Activated T-cell treated with anti-CD3 and anti-CD28 coated beads, Interleukin-2, amount 50 U/mL, for 72 hours (primary cell): Measurements from ENCODE around the gene WDR74. TPM values are rescaled to one million over a fixed set of nuclear protein-coding genes. Genes with fewer than 3 reads are reported as not detected.
"Not testable (repeated sequence)": the region's sequence is repeated elsewhere in the genome, so short reads cannot be mapped to it uniquely, and the experiment has no call there.

Experiments
- ATAC-seq, 2 donors: fragments of 150-1000 bp; cut with Tn5 transposase; replicated peaks in 1 of 2; 2 replicates each; pipeline ENCODE4 v1.10.0; 2021; ENCODE audit warnings: moderate library complexity in 2 of 2, mild to moderate bottlenecking in 1 of 2
- DNase-seq, 2 donors: peaks; one replicate each; pipeline ENCODE4 v3.0.0; 2021 to 2022; ENCODE audit warnings: mixed read lengths in 1 of 2
- H3K27ac Mint-ChIP-seq: one replicate; pipeline ENCODE4 v1.8.0; 2022; ENCODE audit warnings: mild to moderate bottlenecking, moderate library complexity, mixed read lengths
- H3K27me3 Mint-ChIP-seq: one replicate; pipeline ENCODE4 v1.8.0; 2022; ENCODE audit warnings: low read depth, mixed read lengths
- H3K36me3 Mint-ChIP-seq, 2 donors: one replicate each; pipeline ENCODE4 v1.8.0; 2022; ENCODE audit warnings: mixed read lengths in 2 of 2, mild to moderate bottlenecking in 1 of 2; ENCODE audit not compliant: insufficient read depth in 2 of 2
- H3K4me1 Mint-ChIP-seq: one replicate; pipeline ENCODE4 v1.8.0; 2022; ENCODE audit warnings: low read depth, mixed read lengths
- H3K4me3 Mint-ChIP-seq, 2 donors: one replicate each; pipeline ENCODE4 v1.8.0; 2022; ENCODE audit warnings: mild to moderate bottlenecking in 2 of 2, mixed read lengths in 2 of 2, moderate library complexity in 2 of 2
- H3K9me3 Mint-ChIP-seq, 2 donors: one replicate each; pipeline ENCODE4 v1.8.0; 2022; ENCODE audit warnings: mixed read lengths in 2 of 2
- total RNA-seq, 2 donors: library from RNA; stranded (reverse); gene quantifications; one replicate each; pipeline ENCODE4 v1.2.3, GENCODE V29; 2022

WDR74 gene
- total RNA-seq, 2 donors from 2014 or later, result 101 to 104 TPM

DNA sequence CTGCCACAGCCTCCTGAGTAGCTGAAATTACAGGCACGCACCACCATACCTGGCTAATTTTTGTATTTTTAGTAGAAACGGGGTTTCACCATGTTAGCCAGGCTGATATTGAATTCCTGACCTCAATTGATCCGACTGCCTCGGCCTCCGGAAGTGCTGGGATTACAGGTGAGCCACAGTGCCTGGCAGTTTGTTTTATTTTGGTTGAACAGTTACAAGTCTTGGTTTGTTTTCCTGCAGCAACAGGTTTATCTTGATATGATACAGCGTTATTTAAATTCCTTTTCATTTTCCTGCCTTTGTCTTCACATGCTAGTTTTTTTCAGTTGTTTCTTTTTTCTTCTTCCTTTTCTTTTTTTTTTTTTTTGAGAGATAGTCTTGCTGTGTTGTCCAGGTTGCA lies 37.3 kb upstream of the WDR74 start:
- Mint-ChIP-seq H3K4me1 (peaks cover 12% of the 10 kb centered on the region), H3K36me3 (peaks cover 4 to 16% of the 10 kb centered on the region in 2 donors), H3K9me3 (no peaks in the 10 kb centered on the region), H3K27ac (peak overlapping the region; percentile 27), H3K27me3 (no peaks in the 10 kb centered on the region), H3K4me3 (no peak overlapping the region)
- ATAC-seq, result no peak
- no peak for DNase-seq

DNA sequence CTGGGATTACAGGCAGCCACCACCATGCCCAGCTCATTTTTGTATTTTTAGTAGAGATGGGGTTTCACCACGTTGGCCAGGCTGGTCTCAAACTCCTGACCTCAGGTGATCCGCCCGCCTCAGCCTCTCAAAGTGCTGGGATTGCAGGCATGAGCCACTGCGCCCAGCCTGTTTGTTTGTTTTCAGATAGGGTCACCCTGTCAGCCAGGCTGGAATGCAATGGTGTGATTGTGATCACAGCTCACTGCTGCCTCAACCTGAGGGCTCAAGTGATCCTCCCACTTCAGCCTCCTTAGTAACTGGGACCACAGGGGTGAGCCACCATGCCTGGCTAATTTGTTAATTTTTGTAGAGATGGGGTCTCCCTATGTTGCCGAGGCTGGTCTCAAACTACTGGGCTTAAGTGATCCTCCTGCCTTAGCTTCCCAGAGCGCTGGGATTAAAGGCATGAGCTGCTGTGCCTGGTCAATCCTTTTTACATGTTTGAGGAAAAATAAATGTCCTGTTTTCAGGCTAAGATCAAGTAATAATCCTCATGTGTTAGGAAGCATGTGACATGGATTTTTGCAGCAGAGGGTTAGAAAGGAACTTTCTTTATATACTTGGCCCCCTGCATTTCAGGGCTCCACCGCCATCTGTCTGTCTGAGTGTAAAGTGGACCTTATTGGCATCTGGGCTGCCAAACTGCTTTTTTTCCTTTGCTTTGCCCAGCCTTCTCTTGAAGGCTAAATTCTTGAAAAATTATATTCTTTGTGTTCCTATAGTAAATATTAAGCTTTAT lies 36.5 kb upstream of the WDR74 start:
- Mint-ChIP-seq H3K27ac (no peak overlapping the region), H3K36me3 (peaks cover 4 to 15% of the 10 kb centered on the region in 2 donors), H3K9me3 (no peaks in the 10 kb centered on the region), H3K4me1 (peaks cover 12% of the 10 kb centered on the region), H3K4me3 (no peak overlapping the region), H3K27me3 (no peaks in the 10 kb centered on the region)
- ATAC-seq (no peak), DNase-seq (no peak)

DNA sequence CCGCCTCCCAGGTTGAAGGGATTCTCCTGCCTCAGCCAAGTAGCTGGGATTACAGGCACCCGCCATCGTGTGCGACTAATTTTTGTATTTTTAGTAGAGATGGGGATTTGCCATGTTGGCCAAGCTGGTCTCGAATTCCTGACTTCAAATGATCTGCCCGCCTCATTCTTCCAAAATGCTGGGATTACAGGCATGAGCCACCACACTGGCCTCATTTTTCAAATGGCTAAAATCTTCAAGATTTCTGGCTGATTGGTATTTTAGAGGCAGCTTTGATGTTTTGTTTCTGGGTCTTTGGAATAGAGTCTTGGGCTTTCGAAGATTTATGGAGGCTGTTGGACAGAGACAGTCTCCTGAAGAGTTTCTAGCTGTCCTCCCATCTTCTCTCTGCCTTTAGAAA lies 35.5 kb upstream of the WDR74 start:
- H3K36me3 Mint-ChIP-seq, result peaks cover 2 to 9% of the 10 kb centered on the region in 2 donors
- no peaks in the 10 kb centered on the region for H3K9me3 Mint-ChIP-seq
- H3K27ac Mint-ChIP-seq, result no peak overlapping the region
- H3K4me3 Mint-ChIP-seq, result no peak overlapping the region
- peaks cover 5% of the 10 kb centered on the region for H3K4me1 Mint-ChIP-seq
- DNase-seq (no peak), ATAC-seq (no peak)
- H3K27me3 Mint-ChIP-seq, result no peaks in the 10 kb centered on the region

DNA sequence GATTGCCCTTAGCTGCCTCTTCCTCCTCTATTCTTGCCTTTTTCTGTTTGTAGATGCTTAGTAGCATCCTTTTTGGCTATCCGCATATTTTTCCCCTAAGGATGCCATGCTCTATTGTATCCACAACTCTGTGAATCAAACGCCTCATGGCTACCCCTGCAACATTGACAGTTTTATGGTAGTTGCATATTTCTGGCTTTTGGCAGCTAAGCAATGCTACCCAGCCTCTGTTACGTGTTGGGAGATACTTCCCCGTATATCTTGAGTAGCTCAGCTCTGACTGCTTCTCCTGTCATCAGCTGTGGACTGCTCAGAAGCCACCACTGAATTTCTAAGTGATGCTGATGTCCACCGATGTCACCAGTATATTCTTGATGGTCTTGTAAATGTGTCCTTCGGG lies 26.2 kb upstream of the WDR74 start:
- H3K4me3 Mint-ChIP-seq, result no peak overlapping the region
- ATAC-seq (no peak), DNase-seq (no peak)
- peaks cover 0 to 2% of the 10 kb centered on the region in 2 donors for H3K36me3 Mint-ChIP-seq
- H3K27ac Mint-ChIP-seq, result no peak overlapping the region
- no peaks in the 10 kb centered on the region for H3K27me3 Mint-ChIP-seq
- peaks cover 31% of the 10 kb centered on the region for H3K4me1 Mint-ChIP-seq
- H3K9me3 Mint-ChIP-seq, result no peaks in the 10 kb centered on the region

DNA sequence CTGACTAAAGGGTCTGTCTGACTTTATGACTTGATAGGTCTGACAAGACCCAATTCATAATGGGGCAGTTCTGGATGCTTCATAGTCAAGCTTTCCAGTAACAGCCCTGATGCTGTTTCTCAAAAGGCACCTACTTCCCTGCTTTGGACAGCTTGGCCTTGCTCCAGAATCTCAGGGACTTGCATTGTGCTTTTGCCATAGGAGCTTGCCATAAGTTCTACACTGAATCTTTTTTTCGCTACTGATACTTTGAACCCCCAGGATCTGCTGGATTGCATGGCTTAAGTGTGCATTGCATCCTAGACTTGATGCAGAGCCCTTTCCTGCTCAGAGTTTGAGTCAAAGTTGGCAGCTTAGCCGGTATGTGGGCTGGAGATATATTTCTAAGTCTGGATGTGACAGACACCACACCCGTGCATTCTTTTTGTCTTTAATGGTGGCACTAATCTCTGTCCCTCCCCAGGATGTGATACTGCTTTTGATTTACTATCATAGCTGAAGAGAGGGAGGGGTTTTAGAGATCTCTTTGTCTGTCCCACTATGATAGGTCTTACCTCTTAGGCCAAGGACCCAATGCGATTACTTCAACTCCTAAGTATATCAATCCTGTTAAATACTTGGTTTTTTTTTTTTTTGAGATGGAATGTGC lies 24.4 kb upstream of the WDR74 start:
- H3K36me3 Mint-ChIP-seq, result peaks cover 0 to 2% of the 10 kb centered on the region in 2 donors
- ATAC-seq (no peak), DNase-seq (no peak)
- no peaks in the 10 kb centered on the region for H3K27me3 Mint-ChIP-seq
- no peak overlapping the region for H3K4me3 Mint-ChIP-seq
- no peaks in the 10 kb centered on the region for H3K9me3 Mint-ChIP-seq
- H3K4me1 Mint-ChIP-seq, result peaks cover 46% of the 10 kb centered on the region
- no peak overlapping the region for H3K27ac Mint-ChIP-seq

DNA sequence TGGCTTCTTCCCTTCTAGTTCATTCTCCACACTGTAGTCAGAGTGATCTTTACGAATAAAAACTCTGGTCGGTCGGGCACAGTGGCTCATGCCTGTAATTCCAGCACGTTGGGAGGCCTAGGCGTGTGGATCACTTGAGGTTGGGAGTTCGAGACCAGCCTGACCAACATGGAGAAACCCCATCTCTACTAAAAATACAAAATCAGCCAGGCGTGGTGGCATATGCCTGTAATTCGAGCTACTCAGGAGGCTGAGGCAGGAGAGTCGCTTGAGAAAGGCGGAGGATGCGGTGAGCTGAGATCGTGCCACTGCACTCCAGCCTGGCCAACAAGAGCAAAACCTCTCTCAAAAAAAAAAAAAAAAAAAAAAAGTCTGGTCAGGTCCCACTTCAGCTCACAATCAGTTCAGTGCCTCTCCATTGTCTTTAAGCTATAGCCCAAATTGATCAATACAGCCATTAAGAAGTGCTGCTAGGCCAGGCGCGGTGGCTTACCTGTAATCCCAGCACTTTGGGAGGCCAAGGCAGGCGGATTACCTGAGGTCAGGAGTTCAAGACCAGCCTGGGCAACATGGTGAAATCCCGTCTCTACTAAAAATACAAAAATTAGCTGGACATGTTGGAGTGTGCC lies 22.3 kb upstream of the WDR74 start:
- H3K4me3 Mint-ChIP-seq, result peak overlapping the region in 1 of 2 donors; percentile 17
- not testable (repeated sequence) for H3K9me3 Mint-ChIP-seq, H3K27me3 Mint-ChIP-seq, DNase-seq, H3K27ac Mint-ChIP-seq, H3K36me3 Mint-ChIP-seq
- peaks cover 65% of the 10 kb centered on the region for H3K4me1 Mint-ChIP-seq
- ATAC-seq, result peak in 1 of 2 donors; percentile 5

DNA sequence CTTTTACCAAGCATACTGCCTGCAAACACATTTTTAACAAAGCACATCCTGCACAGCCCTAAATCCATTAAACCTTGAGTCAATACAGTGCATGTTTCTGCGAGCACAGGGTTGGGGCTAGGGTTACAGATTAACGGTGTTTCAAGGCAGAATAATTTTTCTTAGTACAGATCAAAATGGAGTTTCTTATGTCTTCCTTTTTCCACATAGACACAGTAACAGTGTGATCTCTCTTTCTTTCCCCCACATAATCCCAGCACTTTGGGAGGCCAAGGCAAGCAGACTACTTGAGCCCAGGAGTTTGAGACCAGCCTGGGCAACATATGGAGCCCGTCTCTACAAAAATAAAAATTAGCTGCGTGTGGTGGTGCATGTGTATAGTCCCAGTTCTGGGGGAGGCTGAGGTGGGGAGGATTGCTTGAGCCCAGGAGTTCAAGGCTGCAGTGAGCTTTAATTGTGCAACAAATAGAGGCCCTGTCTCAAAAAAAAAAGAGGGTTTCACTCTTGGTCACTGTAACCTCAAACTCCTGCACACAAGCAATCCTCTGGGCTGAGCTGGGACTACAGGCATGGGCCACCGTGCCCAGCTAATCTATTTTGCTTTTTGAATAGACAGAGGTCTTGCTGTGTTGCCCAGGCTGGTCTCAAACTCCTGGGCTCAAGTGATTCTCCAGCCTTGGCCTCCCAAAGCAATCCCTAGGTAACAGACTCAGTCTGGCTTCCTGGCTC lies 21.6 kb upstream of the WDR74 start:
- DNase-seq (peak in 1 of 2 donors; percentile 29), ATAC-seq (peak; percentile 58 to 66)
- Mint-ChIP-seq H3K9me3 (no peaks in the 10 kb centered on the region), H3K4me1 (peaks cover 70% of the 10 kb centered on the region), H3K27me3 (no peaks in the 10 kb centered on the region), H3K27ac (no peak overlapping the region), H3K4me3 (peak overlapping the region; percentile 15 to 49), H3K36me3 (peaks cover 0 to 7% of the 10 kb centered on the region in 2 donors)

DNA sequence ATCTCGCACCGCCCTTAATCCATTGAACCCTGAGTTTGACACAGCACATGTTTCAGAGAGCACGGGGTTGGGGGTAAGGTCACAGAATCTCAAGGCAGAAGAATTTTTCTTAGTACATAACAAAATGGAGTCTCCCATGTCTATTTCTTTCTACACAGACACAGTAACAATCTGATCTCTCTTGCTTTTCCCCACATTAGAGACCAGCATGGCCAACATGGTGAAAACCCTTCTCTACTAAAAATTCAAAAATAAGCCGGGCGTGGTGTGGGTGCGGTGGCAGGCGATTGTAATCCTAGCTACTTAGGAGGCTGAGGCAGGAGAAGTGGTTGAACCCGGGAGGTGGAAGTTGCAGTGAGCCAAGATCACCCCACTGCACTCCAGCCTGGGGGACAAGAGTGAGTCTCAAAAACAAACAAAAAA lies 19.9 kb upstream of the WDR74 start:
- Mint-ChIP-seq H3K4me1 (peaks cover 71% of the 10 kb centered on the region), H3K36me3 (peaks cover 13 to 18% of the 10 kb centered on the region in 2 donors), H3K4me3 (peak overlapping the region in 1 of 2 donors; percentile 21)
- H3K9me3 Mint-ChIP-seq, H3K27ac Mint-ChIP-seq, ATAC-seq, DNase-seq, H3K27me3 Mint-ChIP-seq: not testable (repeated sequence)

DNA sequence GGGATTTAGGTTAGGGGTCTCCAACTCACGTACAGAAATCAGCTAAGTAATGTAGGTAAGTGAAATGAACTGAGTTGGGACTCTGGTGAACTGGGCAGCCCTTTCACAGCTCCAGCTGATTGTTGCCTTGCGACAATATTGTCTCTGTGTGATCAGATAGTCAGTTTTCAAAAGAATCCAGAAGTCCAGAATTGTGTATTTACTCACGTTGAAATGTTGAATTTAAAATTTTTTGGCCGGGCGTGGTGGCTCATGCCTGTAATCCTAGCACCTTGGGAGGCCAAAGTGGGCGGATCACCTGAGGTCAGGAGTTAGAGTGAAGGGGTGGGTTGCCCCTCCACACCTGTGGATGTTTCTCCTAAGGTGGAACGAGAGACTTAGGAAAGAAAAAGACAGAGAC lies 18.8 kb upstream of the WDR74 start:
- H3K36me3 Mint-ChIP-seq, result peaks cover 24 to 29% of the 10 kb centered on the region in 2 donors
- ATAC-seq (no peak), DNase-seq (no peak)
- no peaks in the 10 kb centered on the region for H3K27me3 Mint-ChIP-seq
- H3K4me3 Mint-ChIP-seq, result peak overlapping the region; percentile 96 to 98
- H3K27ac Mint-ChIP-seq, result peak overlapping the region; percentile 84
- H3K9me3 Mint-ChIP-seq, result no peaks in the 10 kb centered on the region
- H3K4me1 Mint-ChIP-seq, result peaks cover 71% of the 10 kb centered on the region

DNA sequence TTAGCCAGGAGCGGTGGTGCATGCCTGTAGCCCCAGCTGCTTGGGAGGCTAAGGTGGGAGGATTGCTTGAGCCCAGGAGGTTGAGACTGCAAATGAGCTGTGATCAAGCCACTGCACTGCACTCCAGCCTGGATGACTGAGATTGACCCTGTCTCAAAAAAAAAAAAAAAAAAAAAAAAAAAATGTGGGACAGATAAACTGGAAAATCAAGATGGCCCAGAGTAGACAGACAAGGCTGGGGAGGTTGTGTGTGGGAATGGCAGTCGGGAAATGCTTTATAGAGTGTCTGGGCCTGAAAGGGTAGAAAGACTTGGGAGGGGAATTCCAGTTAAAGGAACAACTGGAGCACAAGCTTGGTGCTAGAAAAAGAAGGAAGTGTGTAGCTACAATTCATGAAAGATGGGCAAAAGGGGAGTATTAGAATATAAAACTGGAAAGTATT lies 18.2 kb upstream of the WDR74 start:
- ATAC-seq (no peak), DNase-seq (no peak)
- Mint-ChIP-seq H3K27ac (peak overlapping the region; percentile 84), H3K36me3 (peaks cover 30 to 35% of the 10 kb centered on the region in 2 donors), H3K9me3 (no peaks in the 10 kb centered on the region), H3K27me3 (no peaks in the 10 kb centered on the region), H3K4me1 (peaks cover 72% of the 10 kb centered on the region), H3K4me3 (peak overlapping the region; percentile 96 to 98)

DNA sequence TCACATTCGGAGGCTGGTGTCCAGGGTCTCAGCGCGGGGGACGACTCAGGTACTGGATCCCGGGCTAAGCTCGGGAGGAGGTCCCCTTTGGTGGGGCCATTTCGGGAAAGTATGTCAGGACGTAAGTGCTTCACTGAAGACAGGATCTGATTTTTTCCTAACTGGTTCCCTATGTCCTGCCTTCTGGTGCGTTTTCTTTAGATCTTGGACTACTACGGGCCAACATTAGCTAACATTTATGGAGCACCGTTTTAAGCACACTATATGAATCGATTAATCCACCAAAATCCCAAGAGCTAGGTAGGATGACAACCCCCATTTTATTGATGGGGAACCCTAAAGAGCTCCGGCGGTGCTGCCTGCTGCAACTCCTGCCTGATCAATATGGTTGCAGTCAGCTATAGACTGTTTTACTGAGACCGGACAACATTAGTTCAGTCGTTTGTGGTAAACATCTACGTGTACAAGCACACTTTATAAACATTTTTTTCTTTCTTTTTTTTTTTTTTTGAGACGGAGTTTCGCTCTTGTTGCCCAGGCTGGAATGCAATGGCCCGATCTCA lies 17.0 kb upstream of the WDR74 start:
- peaks cover 74% of the 10 kb centered on the region for H3K4me1 Mint-ChIP-seq
- peak overlapping the region; percentile 98 for H3K27ac Mint-ChIP-seq
- no peaks in the 10 kb centered on the region for H3K27me3 Mint-ChIP-seq
- H3K4me3 Mint-ChIP-seq, result peak overlapping the region; percentile 96 to 98
- H3K9me3 Mint-ChIP-seq, result no peaks in the 10 kb centered on the region
- DNase-seq (no peak), ATAC-seq (no peak)
- H3K36me3 Mint-ChIP-seq, result peaks cover 38 to 45% of the 10 kb centered on the region in 2 donors

DNA sequence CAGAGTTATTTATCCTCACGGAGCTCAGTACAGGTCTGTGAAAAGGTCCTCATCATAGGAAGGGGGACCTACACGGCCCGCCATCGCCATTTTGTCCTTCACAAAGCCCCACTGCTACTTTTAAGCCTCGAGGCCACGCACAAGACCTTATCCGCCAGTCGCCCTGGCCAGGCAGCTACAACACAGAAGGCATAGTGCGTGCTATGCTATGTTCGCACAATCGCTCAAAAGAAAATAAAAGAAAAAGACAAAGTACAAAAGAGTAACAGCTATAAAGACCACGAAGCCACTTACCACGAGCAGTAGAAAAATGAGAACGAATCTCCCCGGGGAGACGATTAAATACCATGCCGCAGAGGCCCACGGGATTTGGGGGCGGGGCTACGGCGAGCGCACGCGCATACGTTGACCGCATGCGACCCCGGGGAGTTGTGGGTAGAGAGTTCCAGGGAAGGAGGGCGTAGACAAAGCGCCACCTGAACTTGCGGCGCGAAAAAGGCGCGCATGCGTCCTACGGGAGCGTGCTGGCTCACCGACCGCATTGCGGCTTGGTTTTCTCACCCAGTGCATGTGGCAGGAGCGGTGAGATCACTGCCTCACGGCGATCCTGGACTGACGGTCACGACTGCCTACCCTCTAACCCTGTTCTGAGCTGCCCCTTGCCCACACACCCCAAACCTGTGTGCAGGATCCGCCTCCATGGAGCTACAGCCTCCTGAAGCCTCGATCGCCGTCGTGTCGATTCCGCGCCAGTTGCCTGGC lies 16.4 kb upstream of the WDR74 start:
- ATAC-seq, result peak; percentile 74 to 78
- peaks cover 69% of the 10 kb centered on the region for H3K4me1 Mint-ChIP-seq
- no peaks in the 10 kb centered on the region for H3K27me3 Mint-ChIP-seq

More for the DNA sequence above, 16.4 kb upstream of the WDR74 start:
- Mint-ChIP-seq H3K9me3 (no peaks in the 10 kb centered on the region), H3K36me3 (peaks cover 38 to 45% of the 10 kb centered on the region in 2 donors), H3K4me3 (peak overlapping the region; percentile 96 to 98), H3K27ac (peak overlapping the region; percentile 98)
- peak; percentile 98 to 99 for DNase-seq
